NT2/D1 (cell line): Measurements from ENCODE around the gene ZNF644.
"Not testable (repeated sequence)": the region's sequence is repeated elsewhere in the genome, so short reads cannot be mapped to it uniquely, and the experiment has no call there.

Experiments
- DNase-seq: peaks from one replicate; pipeline ENCODE4 v3.0.0-alpha.2; 2011; ENCODE audit warnings: low read depth, low spot score
- H3K27me3 ChIP-seq: 2 replicates; pipeline ENCODE4 v1.6.0; 2011; ENCODE audit warnings: mild to moderate bottlenecking; ENCODE audit not compliant: insufficient read length, insufficient read depth
- H3K36me3 ChIP-seq: 2 replicates; pipeline ENCODE4 v1.6.1; 2011; ENCODE audit warnings: mild to moderate bottlenecking, low read length, mixed read lengths; ENCODE audit not compliant: insufficient read depth, insufficient read length
- H3K4me1 ChIP-seq: 2 replicates; pipeline ENCODE4 v1.5.1; 2011; ENCODE audit not compliant: insufficient read depth, insufficient read length
- H3K4me3 ChIP-seq: 2 replicates; pipeline ENCODE4 v1.5.1; 2011; ENCODE audit warnings: low read depth; ENCODE audit not compliant: insufficient read length
- H3K9ac ChIP-seq: 2 replicates; pipeline ENCODE4 v1.6.0; 2011; ENCODE audit warnings: low read depth; ENCODE audit not compliant: insufficient read length
- H3K9me3 ChIP-seq: 2 replicates; pipeline ENCODE4 v1.5.1; 2011; ENCODE audit warnings: mild to moderate bottlenecking, low read length; ENCODE audit not compliant: insufficient read depth
- SUZ12 ChIP-seq: IDR thresholded peaks from 2 replicates; pipeline ENCODE4 v1.6.1; 2011; ENCODE audit not compliant: insufficient read length, insufficient read depth; ENCODE audit errors: extremely low read depth
- YY1 ChIP-seq: IDR thresholded peaks from 2 replicates; pipeline ENCODE4 v1.6.1; 2011; ENCODE audit not compliant: insufficient read length, insufficient read depth
- ZNF274 ChIP-seq: IDR thresholded peaks from 2 replicates; pipeline ENCODE4 v1.6.1; 2011; ENCODE audit warnings: mild to moderate bottlenecking, low read depth, low read length

ZNF644 gene

DNA sequence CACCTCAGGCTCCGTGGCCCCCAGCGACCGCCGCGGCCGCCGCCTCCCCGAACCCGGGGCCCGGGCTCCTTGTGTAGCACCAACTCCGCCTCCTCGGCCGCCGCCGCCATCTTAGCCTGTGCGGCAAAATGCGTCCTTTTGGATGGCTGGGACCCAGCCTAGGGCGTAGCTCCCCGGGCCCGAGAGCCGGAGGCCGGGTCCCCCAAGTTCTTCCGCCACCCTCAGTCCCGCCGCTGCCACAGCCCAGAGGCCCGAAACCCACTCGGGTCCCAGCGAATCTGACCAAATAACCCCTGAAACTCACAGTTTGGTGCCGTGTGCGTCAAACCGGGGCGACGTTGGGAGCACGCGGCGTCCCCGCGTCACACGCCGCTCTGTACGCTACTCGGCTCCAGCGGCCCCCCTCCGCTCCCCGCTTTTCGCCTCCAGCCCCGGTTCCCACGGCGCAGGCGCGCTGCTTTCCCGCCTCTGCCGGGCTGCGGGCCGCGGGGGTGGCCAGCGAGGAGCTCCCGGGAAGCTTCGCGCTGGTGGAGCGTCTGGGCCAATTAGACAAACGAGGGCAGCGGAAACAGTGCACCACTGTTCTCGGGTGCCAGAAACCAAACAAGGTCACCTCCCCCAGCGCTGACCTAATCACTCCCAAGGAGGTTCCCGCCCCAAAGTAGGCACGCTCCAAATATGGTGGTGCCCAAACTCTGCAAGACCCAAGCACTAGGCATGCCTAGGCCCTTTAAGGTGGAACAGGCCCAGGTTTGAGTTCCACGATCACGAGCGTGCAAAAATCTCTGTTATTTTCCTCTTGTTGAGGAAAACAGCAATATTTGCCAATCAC is at the start of gene ZNF644:
ZNF644 (minus strand) TSS at position 350 of the 832 bp plus-strand sequence. CDS start 39,682 bp downstream, outside the sequence.
- no peaks in the 10 kb centered on the region for H3K4me1 ChIP-seq
- TF ChIP-seq YY1 (no peak), ZNF274 (no peak), SUZ12 (no peak)

GRCh38 chr1:91070298-91070697 is 48.5 kb upstream of the ZNF644 start:
- Histone ChIP-seq H3K4me3 (no peak overlapping the region), H3K36me3 (no peaks in the 10 kb centered on the region), H3K9me3 (no peaks in the 10 kb centered on the region), H3K4me1 (peaks cover 4% of the 10 kb centered on the region), H3K9ac (no peak overlapping the region), H3K27me3 (no peaks in the 10 kb centered on the region)
- DNase-seq: no peak
- TF ChIP-seq ZNF274: no peak
- TF ChIP-seq SUZ12: no peak
- TF ChIP-seq YY1: no peak

More for the DNA sequence above, at the start of gene ZNF644:
- Histone ChIP-seq H3K9me3 (no peaks in the 10 kb centered on the region), H3K4me3 (peak within 1 kb of the TSS; percentile 89), H3K9ac (peak within 1 kb of the TSS; percentile 94), H3K27me3 (no peaks in the 10 kb centered on the region), H3K36me3 (peaks cover 32% of the 10 kb centered on the region)
- peak; percentile 84 for DNase-seq

DNA sequence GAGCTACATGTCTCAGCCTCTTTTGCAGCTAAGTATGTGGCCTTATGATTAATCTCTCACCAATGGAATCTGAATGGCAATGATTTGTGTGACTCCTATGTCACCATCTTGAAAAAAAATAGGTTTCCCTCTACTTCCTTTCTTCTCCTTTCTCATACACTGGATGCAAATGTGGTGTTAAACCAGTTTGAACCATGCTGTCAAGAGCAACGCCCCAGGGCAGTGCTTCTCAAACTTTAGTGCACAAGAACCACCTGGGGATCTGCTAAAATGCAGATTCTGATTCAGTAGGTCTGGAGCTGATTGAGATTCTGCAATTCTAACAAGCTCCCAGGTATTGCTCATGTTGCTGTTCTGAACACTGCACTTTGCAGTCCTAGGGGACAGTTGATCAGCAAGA is 44.7 kb upstream of the ZNF644 start:
- Histone ChIP-seq H3K9me3 (peaks cover 9% of the 10 kb centered on the region; the same call in 1 of the 2 replicates), H3K4me1 (peaks cover 4% of the 10 kb centered on the region), H3K9ac (no peak overlapping the region), H3K27me3 (no peaks in the 10 kb centered on the region), H3K4me3 (no peak overlapping the region), H3K36me3 (no peaks in the 10 kb centered on the region)
- TF ChIP-seq YY1 (no peak), SUZ12 (no peak), ZNF274 (no peak)
- DNase-seq: peak; percentile 20

DNA sequence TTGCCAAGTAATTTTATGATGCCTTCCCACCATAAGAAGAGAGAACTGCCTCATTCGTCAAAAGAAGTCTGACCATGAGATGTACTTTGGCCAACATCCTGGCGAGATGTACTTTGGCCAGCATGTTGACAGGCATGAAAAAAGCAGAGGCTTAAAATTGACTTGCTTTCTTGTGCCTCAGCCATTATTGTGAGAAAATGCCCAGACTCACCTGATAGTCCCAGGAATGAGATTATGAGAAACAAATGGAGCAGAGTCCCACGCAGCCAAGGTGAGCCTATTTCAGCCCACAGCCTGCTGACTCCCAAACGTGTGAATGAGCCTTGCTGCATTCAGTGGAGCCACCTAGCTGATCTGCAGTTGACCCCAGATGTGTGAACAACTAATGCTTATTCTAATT is 43.5 kb upstream of the ZNF644 start:
- H3K4me1 ChIP-seq: peaks cover under 1% of the 10 kb centered on the region
- H3K4me3 ChIP-seq: no peak overlapping the region
- peaks cover 14% of the 10 kb centered on the region; the same call in 1 of the 2 replicates for H3K9me3 ChIP-seq
- DNase-seq: no peak
- H3K27me3 ChIP-seq: no peaks in the 10 kb centered on the region
- H3K9ac ChIP-seq: no peak overlapping the region
- H3K36me3 ChIP-seq: no peaks in the 10 kb centered on the region
- TF ChIP-seq SUZ12 (no peak), ZNF274 (no peak), YY1 (no peak)

- not testable (repeated sequence) for H3K27me3 ChIP-seq, H3K9ac ChIP-seq, H3K4me3 ChIP-seq, DNase-seq, H3K36me3 ChIP-seq, H3K4me1 ChIP-seq
- H3K9me3 ChIP-seq: peaks cover 14% of the 10 kb centered on the region; the same call in 1 of the 2 replicates
Observed at GRCh38 chr1:91063403-91063802, 41.6 kb upstream of the ZNF644 start.

DNA sequence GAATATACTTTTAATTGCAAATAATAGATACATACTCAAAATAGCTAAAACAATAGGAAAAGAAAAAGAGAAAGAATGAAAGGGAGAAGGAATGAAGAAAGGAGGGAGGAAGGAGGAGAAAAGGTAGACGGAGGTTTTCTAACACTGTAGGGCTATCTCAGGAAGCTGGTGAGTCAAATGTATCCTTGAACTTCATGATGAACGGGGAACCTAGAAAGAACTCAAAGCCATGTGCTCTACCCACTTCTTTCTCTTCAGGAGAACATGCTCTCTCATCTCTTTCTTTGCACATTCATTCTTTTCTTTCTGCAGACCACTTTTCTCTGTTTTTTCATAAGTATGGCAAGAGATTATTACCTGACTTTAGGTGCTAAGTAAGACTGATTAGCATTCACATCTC is 37.3 kb upstream of the ZNF644 start:
- H3K27me3 ChIP-seq: no peaks in the 10 kb centered on the region
- H3K4me3 ChIP-seq: no peak overlapping the region
- no peaks in the 10 kb centered on the region for H3K36me3 ChIP-seq
- no peak overlapping the region for H3K9ac ChIP-seq
- no peak for DNase-seq
- no peak for TF ChIP-seq ZNF274
- no peak for TF ChIP-seq YY1
- no peaks in the 10 kb centered on the region for H3K4me1 ChIP-seq
- peaks cover 14% of the 10 kb centered on the region; the same call in 1 of the 2 replicates for H3K9me3 ChIP-seq

DNA sequence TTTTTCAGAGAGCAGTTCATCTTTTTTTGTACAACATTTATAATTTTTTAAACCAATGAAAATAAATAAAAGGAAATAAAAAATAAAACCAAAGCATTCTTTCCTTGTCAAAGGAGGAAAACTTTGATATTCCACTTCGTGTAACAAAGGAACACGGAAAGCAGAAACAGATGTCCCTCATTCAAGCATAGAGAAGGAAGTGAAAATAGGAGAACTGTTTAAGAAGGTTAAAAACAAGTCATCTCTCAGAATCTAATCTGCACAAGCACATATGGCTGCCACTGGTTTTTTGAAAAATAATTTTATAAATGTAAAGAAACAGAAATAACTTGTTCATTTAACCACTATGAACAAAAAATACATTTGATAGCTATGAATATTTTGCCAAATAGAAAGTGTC is 35.9 kb upstream of the ZNF644 start:
- Histone ChIP-seq H3K9me3 (0 out of 2 replicates have a peak, but pooled peaks cover 5% of the 10 kb centered on the region), H3K4me1 (no peaks in the 10 kb centered on the region), H3K27me3 (no peaks in the 10 kb centered on the region), H3K36me3 (no peaks in the 10 kb centered on the region), H3K4me3 (no peak overlapping the region), H3K9ac (no peak overlapping the region)
- TF ChIP-seq ZNF274 (no peak), YY1 (no peak), SUZ12 (no peak)
- DNase-seq: no peak
